GM12878 (cell line): ENCODE measurements around the gene PLOD2. TPM values are rescaled to one million over a fixed set of nuclear protein-coding genes. Genes with fewer than 3 reads are reported as not detected.

Source experiments
- ATAC-seq: fragments of 200-7000 bp; cut with Tn5 transposase; 3 replicates; pipeline ENCODE4 v1.9.1; 2020; ENCODE audit warnings: mild to moderate bottlenecking, moderate library complexity
- Bru-seq: library from RNA; stranded (reverse); fragments of 400-500 nt; gene quantifications from one replicate; lab custom pipeline; 2021; lab: Mats Ljungman, UMichigan
- BruChase-seq, 2 experiments: library from RNA; stranded (reverse); fragments of 400-500 nt; gene quantifications; one replicate each; lab custom pipeline; 2021; lab: Mats Ljungman, UMichigan
- BruUV-seq: library from RNA; stranded (reverse); fragments of 400-500 nt; replicated peaks from 2 replicates; lab custom pipeline; 2021; lab: Mats Ljungman, UMichigan
- CTCF ChIA-PET: fragments of 300-600 bp; sonication (Branson Sonifier 250); formaldehyde crosslinking; extraction: SDS; loops from one replicate; lab custom pipeline; 2021; ENCODE audit warnings: inconsistent platforms; lab: Yijun Ruan, JAX
- POLR2A ChIA-PET: fragments of 350-600 bp; formaldehyde crosslinking; extraction: SDS; loops from one replicate; lab custom pipeline; 2021; ENCODE audit warnings: inconsistent platforms; lab: Charles Lee
- RAD21 ChIA-PET: fragments of 300-600 bp; sonication (Branson Sonifier 250); formaldehyde crosslinking; loops from one replicate; lab custom pipeline; 2023; ENCODE audit warnings: antibody characterized with exemption; ENCODE audit not compliant: unreplicated experiment; lab: Charles Lee
- SMC1A ChIA-PET: fragments of 300-600 bp; sonication (Branson Sonifier 250); formaldehyde crosslinking; loops from one replicate; lab custom pipeline; 2023; ENCODE audit not compliant: unreplicated experiment, uncharacterized antibody; lab: Charles Lee
- DNase-seq: peaks from one replicate; pipeline ENCODE4 v3.0.0-alpha.2; 2011; ENCODE audit warnings: low read depth, low spot score
- FAIRE-seq: peaks from 3 replicates; lab custom pipeline; 2011; peaks lifted over from hg19 to GRCh38; lab: Jason Lieb, UNC
- H2AFZ ChIP-seq: 2 replicates; pipeline ENCODE4 v1.6.0; 2011; ENCODE audit warnings: low read depth, low read length, control low read depth; ENCODE audit not compliant: control insufficient read depth
- H3K27ac ChIP-seq: 2 replicates; pipeline ENCODE4 v1.5.1; 2011; ENCODE audit warnings: control low read depth; ENCODE audit not compliant: control insufficient read depth, insufficient read depth
- H3K27me3 ChIP-seq, 2 experiments: replicated peaks in 1 of 2; 2 replicates each; pipeline versions ENCODE4 v1.6.0 to v1.6.1; 2011; ENCODE audit warnings: low read length in 1 of 2; ENCODE audit not compliant: control insufficient read depth in 2 of 2, insufficient read depth in 2 of 2
- H3K36me3 ChIP-seq, 2 experiments: 2 replicates each; pipeline ENCODE4 v1.5.1; 2011; ENCODE audit warnings: low read length in 1 of 2; ENCODE audit not compliant: control insufficient read depth in 2 of 2, insufficient read depth in 2 of 2
- H3K4me1 ChIP-seq: 2 replicates; pipeline ENCODE4 v1.6.1; 2011; ENCODE audit warnings: mild to moderate bottlenecking, low read length, moderate library complexity, mixed read lengths; ENCODE audit not compliant: control insufficient read depth, insufficient read depth
- H3K4me2 ChIP-seq: 2 replicates; pipeline ENCODE4 v1.6.0; 2011; ENCODE audit warnings: control low read depth; ENCODE audit not compliant: control insufficient read depth, insufficient read depth
- H3K4me3 ChIP-seq: fragments of 200-600 bp; sonication (generic); 2 replicates; pipeline ENCODE4 v1.5.1; 2016
- H3K79me2 ChIP-seq: 2 replicates; pipeline ENCODE4 v1.6.0; 2011; ENCODE audit warnings: low read length; ENCODE audit not compliant: control insufficient read depth, insufficient read depth
- H3K9ac ChIP-seq: 2 replicates; pipeline ENCODE4 v1.8.0; 2011; ENCODE audit warnings: low read length, control low read depth, mixed read lengths; ENCODE audit not compliant: control insufficient read depth, insufficient read depth
- H3K9me3 ChIP-seq: replicated peaks from 3 replicates; pipeline ENCODE4 v1.5.1; 2011; ENCODE audit warnings: mild to moderate bottlenecking, low read length; ENCODE audit not compliant: control insufficient read depth, insufficient read depth
- H4K20me1 ChIP-seq: 2 replicates; pipeline ENCODE4 v1.6.0; 2011; ENCODE audit not compliant: control insufficient read depth, insufficient read depth
- CHD2 ChIP-seq: IDR thresholded peaks from 2 replicates; pipeline ENCODE4 v1.6.1; 2011; ENCODE audit warnings: low read depth, low read length, improper control_type of control experiment, borderline replicate concordance
- SREBF1 ChIP-seq: IDR thresholded peaks from 2 replicates; pipeline ENCODE4 v1.6.1; 2012; ENCODE audit warnings: mild to moderate bottlenecking, low read length
- SUPT20H ChIP-seq: IDR thresholded peaks from 2 replicates; pipeline ENCODE4 v1.6.1; 2011; ENCODE audit warnings: low read depth, mild to moderate bottlenecking, low read length, moderate library complexity, borderline replicate concordance; ENCODE audit not compliant: control insufficient read depth
- WGBS: methylation state at CpG from one replicate; pipeline ENCODE4 v1.1.6; 2016; ENCODE audit warnings: low lambda C conversion rate; ENCODE audit not compliant: insufficient replicate concordance, insufficient coverage; ENCODE audit errors: missing lambda C conversion rate; 5-methylcytosine and 5-hydroxymethylcytosine counted together
- in situ Hi-C: fragments of 300-500 bp; cut with MboI; formaldehyde crosslinking; loops from 9 replicates; pipeline ENCODE4 v1.14.3; 2018; ENCODE audit warnings: mixed read lengths
- intact Hi-C: fragments of 100-400 bp; cut with micrococcal nuclease; formaldehyde crosslinking; loops from one replicate; pipeline ENCODE4 v1.14.2; 2022; ENCODE audit not compliant: unreplicated experiment
- long read RNA-seq, 2 experiments: library from polyadenylated mRNA; unstranded; transcript quantifications; one replicate each; pipeline ENCODE4 v2.0.0, GENCODE V29; 2019 to 2020
- polyA minus RNA-seq, 3 experiments: library from RNA; depleted of rRNA, polyadenylated mRNA; stranded (reverse); fragments of >200 nt; gene quantifications; 2 replicates each; pipeline ENCODE4 v1.2.3, GENCODE V29; 2011
- polyA plus RNA-seq, 11 experiments: library from polyadenylated mRNA; depleted of rRNA in 4 of 11; unstranded in 6 of 11; stranded (reverse) in 5 of 11; fragments of >200 nt; fragmentation: Nextera tagmentation in 4 of 11; fragmentation: Illumina TruSeq in 1 of 11; extraction: Ambion mirVana in 4 of 11; extraction: Trizol in 1 of 11; gene quantifications; 1 replicate in 1 of 11; 2 replicates in 10 of 11; pipeline versions ENCODE4 v1.2.1 to v1.2.3, GENCODE V29; 2011 to 2016; ENCODE audit warnings: inconsistent platforms in 2 of 11, missing spikeins in 2 of 11, low read depth in 1 of 11
- total RNA-seq, 4 experiments: library from RNA; depleted of rRNA in 3 of 4; stranded (reverse); fragments of >200 nt in 3 of 4; fragmentation: Illumina TruSeq in 1 of 4; extraction: Trizol in 1 of 4; gene quantifications; 2 replicates each; pipeline versions ENCODE4 v1.2.1 to v1.2.3, GENCODE V29; 2013 to 2021
- TF ChIP-seq, protein P1 (sequence below): fragments of 450-650 bp; IDR thresholded peaks from 2 replicates; pipeline ENCODE4 v1.6.1; 2016; ENCODE audit warnings: mild to moderate bottlenecking
- TF ChIP-seq, protein P2 (sequence below): fragments of 450-650 bp; IDR thresholded peaks from 2 replicates; pipeline ENCODE4 v1.6.1; 2017; ENCODE audit warnings: mild to moderate bottlenecking, moderate library complexity

PLOD2 gene
- not detected in 2 replicates for total RNA-seq (2013; cell fraction: nucleolus; rRNA removed)
- total RNA-seq (2014; rRNA removed) (0.06 TPM in 1 of 2 replicates, not detected in the other), total RNA-seq (2014; rRNA removed; fragmentation: Illumina TruSeq; extraction: Trizol) (not detected in 2 replicates), total RNA-seq (2021) (0.21 and 0.56 TPM in 2 replicates), polyA plus RNA-seq (2011; rRNA removed) (0.45 and 0.72 TPM in 2 replicates), polyA plus RNA-seq (2014; fragmentation: Illumina TruSeq; extraction: Trizol) (0.03 TPM in 1 of 2 replicates, not detected in the other), polyA plus RNA-seq (2014; fragmentation: Nextera tagmentation; extraction: Ambion mirVana) (not detected), polyA plus RNA-seq (2014; rRNA removed) (not detected in 2 replicates), polyA plus RNA-seq (2016; fragmentation: Nextera tagmentation; extraction: Ambion mirVana) (under 1 TPM; 0.25 to 0.40 TPM), polyA minus RNA-seq (2011; rRNA and poly(A)+ RNA removed) (0.37 TPM in 1 of 2 replicates, not detected in the other), Bru-seq, nascent RNA (percentile 19 among the genes with signal in this experiment), BruChase-seq, experiment 1, labeled RNA remaining after a 6-hour chase (percentile 20 among the genes with signal in this experiment), BruChase-seq, experiment 2, labeled RNA remaining after a 2-hour chase (percentile 21 among the genes with signal in this experiment)
- 0.33 TPM for polyA plus RNA-seq (2011; ENCODE audit: low read depth)
- polyA plus RNA-seq (2011; cell fraction: cytosol; rRNA removed), result 0.18 and 0.20 TPM in 2 replicates
- 0.15 and 0.18 TPM in 2 replicates for polyA plus RNA-seq (2011; cell fraction: nucleus; rRNA removed)
- 0.32 and 0.39 TPM in 2 replicates for polyA plus RNA-seq (2012)
- not detected in 2 replicates for polyA minus RNA-seq (2011; cell fraction: cytosol; rRNA and poly(A)+ RNA removed)
- 0.24 and 0.29 TPM in 2 replicates for polyA minus RNA-seq (2011; cell fraction: nucleus; rRNA and poly(A)+ RNA removed)
- long read RNA-seq, experiment 1, partial matches to known transcripts, result 1 of 5 reads
- long read RNA-seq, experiment 1, other reads (novel, unspliced or antisense), result 1 of 5 reads
- long read RNA-seq, experiment 2, partial matches to known transcripts, result 6 of 18 reads
- long read RNA-seq, experiment 2, other reads (novel, unspliced or antisense), result 4 of 18 reads

DNA sequence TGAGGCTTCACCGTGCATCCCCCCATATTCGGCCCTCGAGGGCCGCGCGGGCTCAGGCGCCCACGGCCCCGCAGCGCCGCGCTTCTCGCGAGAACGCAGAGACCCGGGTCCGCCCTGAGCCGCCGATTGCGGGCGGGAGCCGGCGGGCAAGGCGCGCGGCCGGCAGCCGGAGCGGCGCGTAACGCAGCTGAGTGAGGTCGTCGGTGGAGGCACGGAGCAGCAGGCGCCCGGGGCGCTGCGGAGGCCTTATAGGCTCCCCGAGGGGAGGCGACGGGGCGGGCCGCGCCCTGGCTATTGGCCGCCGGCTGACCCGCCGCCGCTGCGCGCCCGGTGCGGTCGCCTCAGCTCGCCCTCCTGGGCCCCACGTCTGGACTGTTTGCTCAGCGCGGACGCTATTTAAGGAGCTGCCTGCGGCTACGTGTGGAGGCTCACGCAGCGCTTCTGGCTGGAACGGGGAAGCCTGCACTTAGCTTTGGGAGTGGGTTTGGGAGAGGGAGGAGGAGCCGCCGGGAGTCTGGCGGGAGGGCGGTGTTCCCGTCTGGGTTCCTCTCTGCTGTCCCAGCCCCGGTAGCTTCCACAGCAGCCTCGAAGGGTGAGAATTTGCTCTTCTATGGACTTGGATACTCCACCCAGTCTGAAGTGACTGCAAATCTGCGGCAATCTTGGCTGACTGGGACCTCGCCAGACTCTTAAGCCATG, at the start of gene PLOD2:
TSS of gene PLOD2 (minus strand) at position 221 of the 699 bp plus-strand sequence. CDS start at position 26, 195 bp downstream.
- WGBS, result 50% methylated on average over 58 of the region's 74 CpGs
- DNase-seq (no peak), FAIRE-seq (no peak), ATAC-seq (peak; percentile 56)
- H3K9me3 ChIP-seq, result no peaks in the 10 kb centered on the region
- ChIA-PET POLR2A (no interaction called here), CTCF (no interaction called here), SMC1A (no interaction called here), RAD21 (no interaction called here)
- no TSS peak for BruUV-seq
- no peak within 1 kb of the TSS for H3K27ac ChIP-seq
- H3K4me3 ChIP-seq, result no peak within 1 kb of the TSS
- no peak within 1 kb of the TSS for H2AFZ ChIP-seq
- H3K4me1 ChIP-seq, result no peaks in the 10 kb centered on the region
- H3K4me2 ChIP-seq, result no peak within 1 kb of the TSS
- peaks cover 5 to 11% of the 10 kb centered on the region in 2 experiments for H3K27me3 ChIP-seq
- no peak within 1 kb of the TSS for H3K9ac ChIP-seq
- in situ Hi-C loops, result no loop called here
- H3K79me2 ChIP-seq, result no peaks in the 10 kb centered on the region
- H4K20me1 ChIP-seq, result no peaks in the 10 kb centered on the region
- no peak for TF ChIP-seq SREBF1
- TF ChIP-seq CHD2, result 0 out of 2 replicates have a peak, but pooled peaks have one; percentile 20
- TF ChIP-seq, protein P1, sequence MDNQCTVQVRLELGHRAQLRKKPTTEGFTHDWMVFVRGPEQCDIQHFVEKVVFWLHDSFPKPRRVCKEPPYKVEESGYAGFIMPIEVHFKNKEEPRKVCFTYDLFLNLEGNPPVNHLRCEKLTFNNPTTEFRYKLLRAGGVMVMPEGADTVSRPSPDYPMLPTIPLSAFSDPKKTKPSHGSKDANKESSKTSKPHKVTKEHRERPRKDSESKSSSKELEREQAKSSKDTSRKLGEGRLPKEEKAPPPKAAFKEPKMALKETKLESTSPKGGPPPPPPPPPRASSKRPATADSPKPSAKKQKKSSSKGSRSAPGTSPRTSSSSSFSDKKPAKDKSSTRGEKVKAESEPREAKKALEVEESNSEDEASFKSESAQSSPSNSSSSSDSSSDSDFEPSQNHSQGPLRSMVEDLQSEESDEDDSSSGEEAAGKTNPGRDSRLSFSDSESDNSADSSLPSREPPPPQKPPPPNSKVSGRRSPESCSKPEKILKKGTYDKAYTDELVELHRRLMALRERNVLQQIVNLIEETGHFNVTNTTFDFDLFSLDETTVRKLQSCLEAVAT, result no peak
- TF ChIP-seq SUPT20H, result no peak
- TF ChIP-seq, protein P2, sequence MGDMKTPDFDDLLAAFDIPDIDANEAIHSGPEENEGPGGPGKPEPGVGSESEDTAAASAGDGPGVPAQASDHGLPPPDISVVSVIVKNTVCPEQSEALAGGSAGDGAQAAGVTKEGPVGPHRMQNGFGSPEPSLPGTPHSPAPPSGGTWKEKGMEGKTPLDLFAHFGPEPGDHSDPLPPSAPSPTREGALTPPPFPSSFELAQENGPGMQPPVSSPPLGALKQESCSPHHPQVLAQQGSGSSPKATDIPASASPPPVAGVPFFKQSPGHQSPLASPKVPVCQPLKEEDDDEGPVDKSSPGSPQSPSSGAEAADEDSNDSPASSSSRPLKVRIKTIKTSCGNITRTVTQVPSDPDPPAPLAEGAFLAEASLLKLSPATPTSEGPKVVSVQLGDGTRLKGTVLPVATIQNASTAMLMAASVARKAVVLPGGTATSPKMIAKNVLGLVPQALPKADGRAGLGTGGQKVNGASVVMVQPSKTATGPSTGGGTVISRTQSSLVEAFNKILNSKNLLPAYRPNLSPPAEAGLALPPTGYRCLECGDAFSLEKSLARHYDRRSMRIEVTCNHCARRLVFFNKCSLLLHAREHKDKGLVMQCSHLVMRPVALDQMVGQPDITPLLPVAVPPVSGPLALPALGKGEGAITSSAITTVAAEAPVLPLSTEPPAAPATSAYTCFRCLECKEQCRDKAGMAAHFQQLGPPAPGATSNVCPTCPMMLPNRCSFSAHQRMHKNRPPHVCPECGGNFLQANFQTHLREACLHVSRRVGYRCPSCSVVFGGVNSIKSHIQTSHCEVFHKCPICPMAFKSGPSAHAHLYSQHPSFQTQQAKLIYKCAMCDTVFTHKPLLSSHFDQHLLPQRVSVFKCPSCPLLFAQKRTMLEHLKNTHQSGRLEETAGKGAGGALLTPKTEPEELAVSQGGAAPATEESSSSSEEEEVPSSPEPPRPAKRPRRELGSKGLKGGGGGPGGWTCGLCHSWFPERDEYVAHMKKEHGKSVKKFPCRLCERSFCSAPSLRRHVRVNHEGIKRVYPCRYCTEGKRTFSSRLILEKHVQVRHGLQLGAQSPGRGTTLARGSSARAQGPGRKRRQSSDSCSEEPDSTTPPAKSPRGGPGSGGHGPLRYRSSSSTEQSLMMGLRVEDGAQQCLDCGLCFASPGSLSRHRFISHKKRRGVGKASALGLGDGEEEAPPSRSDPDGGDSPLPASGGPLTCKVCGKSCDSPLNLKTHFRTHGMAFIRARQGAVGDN, result no peak
- intact Hi-C loops, result no loop called here
- no peaks in the 10 kb centered on the region for H3K36me3 ChIP-seq
